Naive thymus-derived CD4-positive, alpha-beta T cell (primary cell): ENCODE measurements around the gene WWP2. TPM values are rescaled to one million over a fixed set of nuclear protein-coding genes. Genes with fewer than 3 reads are reported as not detected.

ENCODE experiments used
- ATAC-seq: fragments of 150-1000 bp; cut with Tn5 transposase; 2 replicates; pipeline ENCODE4 v1.10.0; 2021; ENCODE audit warnings: mild to moderate bottlenecking, moderate library complexity
- CTCF ChIA-PET: fragments of 350-600 bp; sonication (Branson Sonifier 250); formaldehyde crosslinking; loops from one replicate; lab custom pipeline; 2021; ENCODE audit warnings: antibody characterized with exemption; lab: Charles Lee
- POLR2A ChIA-PET: fragments of 350-600 bp; sonication (Branson Sonifier 250); formaldehyde crosslinking; loops from one replicate; lab custom pipeline; 2021; ENCODE audit warnings: antibody characterized with exemption, inconsistent platforms; lab: Charles Lee
- DNase-seq, 9 donors: peaks; one replicate each; pipeline versions ENCODE4 v3.0.0 to v3.0.0-alpha.2; 2020 to 2022; ENCODE audit warnings: mixed read lengths in 1 of 9
- H3K27ac ChIP-seq: one replicate; pipeline ENCODE4 v1.7.0; 2013; ENCODE audit warnings: mild to moderate bottlenecking, low read depth, low read length, moderate library complexity
- H3K27me3 ChIP-seq, 2 donors: one replicate each; pipeline ENCODE4 v1.7.0; 2013; ENCODE audit warnings: low read length in 2 of 2, mild to moderate bottlenecking in 2 of 2, moderate library complexity in 2 of 2; ENCODE audit not compliant: control insufficient read depth in 2 of 2, insufficient read depth in 2 of 2
- H3K36me3 ChIP-seq, 3 experiments: 1 replicate in 2 of 3; 2 replicates in 1 of 3; pipeline ENCODE4 v1.7.0; 2013; ENCODE audit warnings: low read length in 3 of 3, mild to moderate bottlenecking in 3 of 3, moderate library complexity in 1 of 3; ENCODE audit not compliant: insufficient read depth in 3 of 3, control insufficient read depth in 2 of 3
- H3K4me1 ChIP-seq, 2 donors: one replicate each; pipeline ENCODE4 v1.7.0; 2013; ENCODE audit warnings: low read length in 2 of 2, mild to moderate bottlenecking in 2 of 2, moderate library complexity in 1 of 2; ENCODE audit not compliant: control insufficient read depth in 2 of 2, insufficient read depth in 2 of 2
- H3K4me3 ChIP-seq: 2 replicates; pipeline ENCODE4 v1.7.0; 2013; ENCODE audit warnings: mild to moderate bottlenecking, low read length
- H3K9me3 ChIP-seq, 3 experiments: 1 replicate in 2 of 3; 2 replicates in 1 of 3; pipeline ENCODE4 v1.7.0; 2013; ENCODE audit warnings: low read length in 3 of 3; ENCODE audit not compliant: control insufficient read depth in 2 of 3
- H3K27ac Mint-ChIP-seq, 9 donors: one replicate each; pipeline ENCODE4 v1.8.0; 2020 to 2022; ENCODE audit warnings: mixed read lengths in 9 of 9, mild to moderate bottlenecking in 8 of 9, moderate library complexity in 5 of 9, inconsistent platforms in 2 of 9
- H3K27me3 Mint-ChIP-seq, 5 donors: one replicate each; pipeline ENCODE4 v1.8.0; 2021 to 2022; ENCODE audit warnings: mixed read lengths in 5 of 5, mild to moderate bottlenecking in 1 of 5
- H3K36me3 Mint-ChIP-seq, 5 donors: one replicate each; pipeline ENCODE4 v1.8.0; 2020 to 2022; ENCODE audit warnings: mixed read lengths in 5 of 5, mild to moderate bottlenecking in 3 of 5, inconsistent platforms in 1 of 5
- H3K4me1 Mint-ChIP-seq, 7 donors: one replicate each; pipeline ENCODE4 v1.8.0; 2020 to 2022; ENCODE audit warnings: mixed read lengths in 7 of 7, mild to moderate bottlenecking in 3 of 7, inconsistent platforms in 1 of 7
- H3K4me3 Mint-ChIP-seq, 10 donors: one replicate each; pipeline ENCODE4 v1.8.0; 2020 to 2022; ENCODE audit warnings: mild to moderate bottlenecking in 10 of 10, mixed read lengths in 10 of 10, moderate library complexity in 6 of 10, inconsistent platforms in 2 of 10
- H3K9me3 Mint-ChIP-seq, 11 donors: one replicate each; pipeline ENCODE4 v1.8.0; 2020 to 2022; ENCODE audit warnings: mixed read lengths in 11 of 11, mild to moderate bottlenecking in 4 of 11, inconsistent platforms in 1 of 11, moderate library complexity in 1 of 11
- intact Hi-C, 2 donors: fragments of 100-400 bp; cut with micrococcal nuclease; formaldehyde crosslinking; loops; one replicate each; pipeline ENCODE4 v1.15.1; 2023
- polyA plus RNA-seq, 2 donors: library from polyadenylated mRNA; unstranded; fragments of 300-500 nt; fragmentation: Illumina TruSeq; gene quantifications; one replicate each; pipeline ENCODE4 v1.2.3, GENCODE V29; 2021
- total RNA-seq, 6 experiments: library from RNA in 5 of 6; stranded (reverse) in 5 of 6; gene quantifications; 1 replicate in 5 of 6; 2 replicates in 1 of 6; pipeline ENCODE4 v1.2.3 and lab custom pipeline; 2021 to 2026

WWP2 gene
- total RNA-seq (10 to 100 TPM; 58.4 to 81.3 (median 72.1) TPM), polyA plus RNA-seq (10 to 100 TPM; 29.2 to 51.4 TPM), total RNA-seq (lab: John Stamatoyannopoulos, UW) (93.4 reads per million, percentile 83 among the genes with 10 or more reads in this experiment)

- peak within 1 kb of the TSS; percentile 88 for H3K4me3 ChIP-seq
- Mint-ChIP-seq H3K9me3 (peaks cover 0 to 4% (median 0%) of the 10 kb centered on the region in 11 donors), H3K27me3 (peaks cover 0 to 5% (median 0%) of the 10 kb centered on the region in 5 donors), H3K4me3 (peak within 1 kb of the TSS; percentile 77 to 96 (median 94)), H3K4me1 (peaks cover 16 to 47% (median 37%) of the 10 kb centered on the region in 7 donors), H3K36me3 (peaks cover 0 to 8% (median 0%) of the 10 kb centered on the region in 5 donors), H3K27ac (peak within 1 kb of the TSS; percentile 93 to 99 (median 98))
- H3K27me3 ChIP-seq = no peaks in the 10 kb centered on the region
- H3K9me3 ChIP-seq = no peaks in the 10 kb centered on the region
- peak; percentile 86 for ATAC-seq
- ChIA-PET POLR2A (interaction anchor here (0.6 to 3.9 kb wide), 16 partner anchors 9 to 1963 kb away, joined by 3 to 35 read pairs (median 4); partner anchors contain the start of genes NOB1, NQO1 and PDF), CTCF (interaction anchor here (0.9 to 1.4 kb wide), 5 partner anchors 8 to 59 kb away, joined by 3 to 6 read pairs (median 3); partner anchors contain the start of gene NOB1)
- DNase-seq = peak; percentile 68 to 81 (median 77)
- H3K36me3 ChIP-seq = peaks cover 0 to 3% (median 0%) of the 10 kb centered on the region in 3 experiments
- peak within 1 kb of the TSS; percentile 92 for H3K27ac ChIP-seq
- intact Hi-C loops = loop anchor here (1.0 to 5.0 kb wide), 9 partner anchors 8 to 761 kb away; partner anchors contain the start of genes NOB1 (in 2 of the 2), COG4 (in 1 of the 2), COG8 (in 1 of the 2) and CYB5B (in 1 of the 2)
- peaks cover 10 to 14% of the 10 kb centered on the region in 2 donors for H3K4me1 ChIP-seq
Measured at GRCh38 chr16:69761983-69762813, at the start of gene WWP2. WWP2 (plus strand) TSS chr16:69762332; CDS start chr16:69787011, 24,679 bp downstream.

- Mint-ChIP-seq H3K27me3 (no peaks in the 10 kb centered on the region), H3K4me3 (no peak overlapping the region), H3K27ac (peak overlapping the region in 2 of 9 donors; percentile 14 to 31), H3K36me3 (peaks cover 0 to 11% (median 0%) of the 10 kb centered on the region in 5 donors), H3K4me1 (peaks cover 0 to 6% (median 0%) of the 10 kb centered on the region in 7 donors), H3K9me3 (peaks cover 0 to 2% (median 0%) of the 10 kb centered on the region in 11 donors)
- no peaks in the 10 kb centered on the region for H3K9me3 ChIP-seq
- no peaks in the 10 kb centered on the region for H3K27me3 ChIP-seq
- DNase-seq (no peak), ATAC-seq (no peak)
- no peak overlapping the region for H3K27ac ChIP-seq
- ChIA-PET POLR2A (interaction anchor here (0.5 to 1.3 kb wide), 5 partner anchors 14 to 282 kb away, joined by 3 to 4 read pairs (median 3); partner anchors contain the start of gene NOB1), CTCF (interaction anchor here (0.6 to 0.8 kb wide), 3 partner anchors 42 to 303 kb away, joined by 3 to 4 read pairs (median 3); partner anchors contain the start of gene NOB1)
- H3K4me1 ChIP-seq = no peaks in the 10 kb centered on the region
- intact Hi-C loops = no loop called here
- no peak overlapping the region for H3K4me3 ChIP-seq
- H3K36me3 ChIP-seq = no peaks in the 10 kb centered on the region
Measured at GRCh38 chr16:69712914-69713581, 49.1 kb upstream of the WWP2 start.

DNA sequence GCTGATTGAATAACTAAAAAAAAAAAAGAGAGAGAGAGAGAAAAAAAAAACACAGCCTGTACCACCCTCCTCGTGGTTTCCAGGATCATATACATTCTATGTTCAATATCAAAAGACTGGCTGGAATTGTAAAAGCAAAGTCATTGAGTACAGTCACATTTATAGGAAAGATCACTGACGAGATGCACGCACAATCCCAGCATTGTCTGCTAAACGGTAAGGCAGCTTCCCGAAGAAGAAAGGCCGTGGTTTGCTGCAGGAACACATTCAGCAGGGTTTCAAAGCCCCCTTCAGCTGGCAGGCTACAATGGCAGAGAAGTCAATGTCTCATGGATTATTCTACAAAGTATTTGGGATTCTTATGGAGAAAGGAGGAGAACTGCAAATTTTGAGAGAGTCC lies 45.1 kb upstream of the WWP2 start:
- intact Hi-C loops = no loop called here
- Mint-ChIP-seq H3K36me3 (peaks cover 0 to 8% (median 0%) of the 10 kb centered on the region in 5 donors), H3K4me1 (peaks cover 0 to 2% (median 0%) of the 10 kb centered on the region in 7 donors), H3K4me3 (no peak overlapping the region), H3K27ac (no peak overlapping the region), H3K27me3 (no peaks in the 10 kb centered on the region), H3K9me3 (no peaks in the 10 kb centered on the region)
- no peaks in the 10 kb centered on the region for H3K36me3 ChIP-seq
- CTCF ChIA-PET = interaction anchor here (1.5 kb wide), 1 partner anchor 14 kb away, joined by 3 read pairs; no protein-coding TSS in a partner anchor
- no peak overlapping the region for H3K27ac ChIP-seq
- H3K9me3 ChIP-seq = no peaks in the 10 kb centered on the region
- DNase-seq (no peak), ATAC-seq (no peak)
- no peaks in the 10 kb centered on the region for H3K27me3 ChIP-seq
- POLR2A ChIA-PET = interaction anchor here (0.6 to 0.7 kb wide), 2 partner anchors 22 to 139 kb away, joined by 4 to 5 read pairs; no protein-coding TSS in a partner anchor
- H3K4me1 ChIP-seq = no peaks in the 10 kb centered on the region
- H3K4me3 ChIP-seq = no peak overlapping the region

GRCh38 chr16:69718111-69718764 lies 43.9 kb upstream of the WWP2 start:
- Mint-ChIP-seq H3K36me3 (peaks cover 0 to 3% (median 0%) of the 10 kb centered on the region in 5 donors), H3K27me3 (no peaks in the 10 kb centered on the region), H3K4me1 (peaks cover 0 to 10% (median 0%) of the 10 kb centered on the region in 7 donors), H3K27ac (no peak overlapping the region), H3K4me3 (no peak overlapping the region), H3K9me3 (no peaks in the 10 kb centered on the region)
- Histone ChIP-seq H3K4me3 (no peak overlapping the region), H3K27ac (no peak overlapping the region), H3K27me3 (no peaks in the 10 kb centered on the region), H3K36me3 (no peaks in the 10 kb centered on the region), H3K9me3 (no peaks in the 10 kb centered on the region), H3K4me1 (no peaks in the 10 kb centered on the region)
- intact Hi-C loops = no loop called here
- ChIA-PET POLR2A (no interaction called here), CTCF (no interaction called here)
- no peak for DNase-seq
- ATAC-seq = no peak

DNA sequence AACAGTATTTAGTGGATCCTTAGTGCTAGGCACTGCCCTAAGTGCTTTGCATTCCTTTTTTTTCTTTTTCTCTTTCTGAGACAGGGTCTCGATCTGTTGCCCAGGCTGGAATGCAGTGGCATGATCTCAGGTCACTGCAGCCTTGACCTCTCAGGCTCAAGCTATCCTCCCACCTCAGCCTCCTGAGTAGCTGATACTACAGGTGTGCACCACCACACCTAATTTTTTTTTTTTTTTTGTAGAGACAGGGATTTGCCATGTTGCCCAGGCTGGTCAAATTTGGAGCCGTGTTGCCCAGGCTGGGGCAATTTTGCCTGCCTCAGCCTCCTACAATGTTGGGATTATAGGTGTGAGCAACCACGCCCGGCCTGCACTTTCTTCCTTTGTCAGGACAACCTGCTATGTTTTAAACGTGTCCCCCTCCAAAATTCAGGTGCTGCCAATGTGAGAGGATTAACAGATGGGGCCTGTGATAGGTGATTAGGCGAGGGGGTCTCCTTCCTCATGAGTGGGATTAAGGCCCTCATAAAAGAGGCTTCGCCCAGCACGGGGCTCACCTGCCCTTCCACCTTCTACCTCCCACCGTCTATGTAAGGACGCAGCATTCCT lies 41.2 kb upstream of the WWP2 start:
- ChIA-PET POLR2A (interaction anchor here (0.6 to 0.7 kb wide), 2 partner anchors 17 to 33 kb away, joined by 3 to 4 read pairs; no protein-coding TSS in a partner anchor), CTCF (no interaction called here)
- Histone ChIP-seq H3K36me3 (no peaks in the 10 kb centered on the region), H3K4me3 (no peak overlapping the region), H3K27ac (no peak overlapping the region), H3K27me3 (no peaks in the 10 kb centered on the region), H3K9me3 (no peaks in the 10 kb centered on the region), H3K4me1 (peaks cover 0 to 2% of the 10 kb centered on the region in 2 donors)
- ATAC-seq (no peak), DNase-seq (no peak)
- Mint-ChIP-seq H3K9me3 (no peaks in the 10 kb centered on the region), H3K27me3 (no peaks in the 10 kb centered on the region), H3K4me3 (no peak overlapping the region), H3K27ac (peak overlapping the region in 1 of 9 donors; percentile 8), H3K36me3 (peaks cover 0 to 3% (median 0%) of the 10 kb centered on the region in 5 donors), H3K4me1 (peaks cover 1 to 29% (median 10%) of the 10 kb centered on the region in 7 donors)
- intact Hi-C loops = loop anchor here in 1 of 2 donors (10.0 kb wide), 1 partner anchor 134 kb away; no protein-coding TSS in a partner anchor
